Trophoblast cell (in vitro differentiated cells and primary cell): ENCODE data around the gene METRNL.

Experiments
- DNase-seq, 2 donors: peaks; one replicate each; pipeline ENCODE4 v3.0.0-alpha.2; 2016
- H2AFZ ChIP-seq: 2 replicates; pipeline ENCODE4 v1.6.1; 2013; ENCODE audit warnings: low read length, moderate library complexity, mild to moderate bottlenecking; ENCODE audit not compliant: insufficient read depth, poor library complexity
- H2AK5ac ChIP-seq: 2 replicates; pipeline ENCODE4 v1.6.1; 2013; ENCODE audit warnings: mild to moderate bottlenecking, low read length
- H2BK120ac ChIP-seq: 2 replicates; pipeline ENCODE4 v1.6.1; 2013; ENCODE audit warnings: low read length, mild to moderate bottlenecking, moderate library complexity; ENCODE audit not compliant: insufficient read depth, poor library complexity
- H2BK12ac ChIP-seq: 2 replicates; pipeline ENCODE4 v1.6.1; 2013; ENCODE audit warnings: mild to moderate bottlenecking, low read length, moderate library complexity
- H2BK5ac ChIP-seq: 2 replicates; pipeline ENCODE4 v1.6.1; 2013; ENCODE audit warnings: low read length, low read depth, moderate library complexity, mild to moderate bottlenecking; ENCODE audit not compliant: poor library complexity
- H3K14ac ChIP-seq: 2 replicates; pipeline ENCODE4 v1.6.1; 2013; ENCODE audit warnings: mild to moderate bottlenecking, low read length
- H3K18ac ChIP-seq: 2 replicates; pipeline ENCODE4 v1.6.1; 2013; ENCODE audit warnings: mild to moderate bottlenecking, low read length
- H3K23ac ChIP-seq: 2 replicates; pipeline ENCODE4 v1.6.1; 2013; ENCODE audit warnings: low read length
- H3K27ac ChIP-seq: 2 replicates; pipeline ENCODE4 v1.5.1; 2013; ENCODE audit warnings: low read depth, mild to moderate bottlenecking, inconsistent platforms, low read length, moderate library complexity
- H3K27me3 ChIP-seq: 2 replicates; pipeline ENCODE4 v1.6.1; 2013; ENCODE audit warnings: inconsistent platforms, mild to moderate bottlenecking, low read length, moderate library complexity; ENCODE audit not compliant: insufficient read depth
- H3K36me3 ChIP-seq, 2 experiments: 1 replicate in 1 of 2; 2 replicates in 1 of 2; pipeline ENCODE4 v1.6.1; 2013; ENCODE audit warnings: low read length in 2 of 2, mild to moderate bottlenecking in 2 of 2, moderate library complexity in 1 of 2; ENCODE audit not compliant: insufficient read depth in 2 of 2, control insufficient read depth in 1 of 2
- H3K4ac ChIP-seq: 2 replicates; pipeline ENCODE4 v1.6.1; 2013; ENCODE audit warnings: low read depth, mild to moderate bottlenecking, low read length, moderate library complexity
- H3K4me1 ChIP-seq, 2 experiments: 1 replicate in 1 of 2; 2 replicates in 1 of 2; pipeline ENCODE4 v1.6.1; 2013; ENCODE audit warnings: low read length in 2 of 2, mild to moderate bottlenecking in 2 of 2, moderate library complexity in 1 of 2; ENCODE audit not compliant: insufficient read depth in 2 of 2, control insufficient read depth in 1 of 2
- H3K4me2 ChIP-seq: 2 replicates; pipeline ENCODE4 v1.6.1; 2013; ENCODE audit warnings: inconsistent platforms, mild to moderate bottlenecking, low read length, moderate library complexity
- H3K4me3 ChIP-seq: 2 replicates; pipeline ENCODE4 v1.5.1; 2013; ENCODE audit warnings: mild to moderate bottlenecking, low read depth, low read length, inconsistent platforms
- H3K79me1 ChIP-seq: one replicate; pipeline ENCODE4 v1.6.1; 2013; ENCODE audit warnings: low read length
- H3K79me2 ChIP-seq: 2 replicates; pipeline ENCODE4 v1.6.1; 2013; ENCODE audit warnings: low read length, mild to moderate bottlenecking; ENCODE audit not compliant: control insufficient read depth, insufficient read depth, poor library complexity
- H3K9ac ChIP-seq: 2 replicates; pipeline ENCODE4 v1.6.1; 2013; ENCODE audit warnings: mild to moderate bottlenecking, low read length
- H3K9me3 ChIP-seq: 2 replicates; pipeline ENCODE4 v1.6.1; 2013; ENCODE audit warnings: low read depth, mild to moderate bottlenecking, control low read depth, inconsistent platforms, low read length; ENCODE audit not compliant: insufficient read depth
- H4K12ac ChIP-seq: 2 replicates; pipeline ENCODE4 v1.6.1; 2013; ENCODE audit warnings: low read depth, mild to moderate bottlenecking, low read length, moderate library complexity
- H4K8ac ChIP-seq: 2 replicates; pipeline ENCODE4 v1.6.1; 2013; ENCODE audit warnings: low read depth, mild to moderate bottlenecking, low read length, moderate library complexity
- H4K91ac ChIP-seq: one replicate; pipeline ENCODE4 v1.6.1; 2013; ENCODE audit warnings: low read depth, mild to moderate bottlenecking, low read length, moderate library complexity
- WGBS: extraction: QIAGEN DNeasy Blood & Tissue Kit; methylation state at CpG from one replicate; pipeline ENCODE4 v1.1.7; 2013; ENCODE audit warnings: missing lambda C conversion rate; ENCODE audit not compliant: insufficient read length, insufficient coverage; ENCODE audit errors: extremely low coverage; 5-methylcytosine and 5-hydroxymethylcytosine counted together

The METRNL gene

GRCh38 chr17:83074486-83075223 lies 4.8 kb upstream of the METRNL start:
- Histone ChIP-seq H2BK12ac (no peak overlapping the region), H3K36me3 (no peaks in the 10 kb centered on the region), H3K14ac (no peak overlapping the region), H2AFZ (no peak overlapping the region), H4K8ac (no peak overlapping the region), H3K4me1 (peaks cover 4 to 15% of the 10 kb centered on the region in 2 experiments), H3K9me3 (peaks cover 5% of the 10 kb centered on the region), H3K23ac (no peak overlapping the region), H3K4me3 (peak overlapping the region; percentile 14), H3K4ac (no peak overlapping the region), H2BK5ac (no peak overlapping the region), H3K79me2 (peaks cover 5% of the 10 kb centered on the region), H3K27ac (no peak overlapping the region), H3K79me1 (peaks cover 5% of the 10 kb centered on the region), H2BK120ac (no peak overlapping the region), H4K12ac (no peak overlapping the region), H2AK5ac (no peak overlapping the region), H4K91ac (no peak overlapping the region), H3K18ac (no peak overlapping the region), H3K9ac (no peak overlapping the region), H3K4me2 (no peak overlapping the region), H3K27me3 (peaks cover 10% of the 10 kb centered on the region)
- no CpG with 5 or more reads among the region's 45 CpGs for WGBS
- DNase-seq: no peak

- Histone ChIP-seq H3K23ac (no peak overlapping the region), H3K18ac (no peak overlapping the region), H2AK5ac (no peak overlapping the region), H4K8ac (no peak overlapping the region), H2BK5ac (no peak overlapping the region), H4K91ac (no peak overlapping the region), H3K4me1 (peaks cover 4 to 15% of the 10 kb centered on the region in 2 experiments), H3K14ac (no peak overlapping the region), H3K36me3 (no peaks in the 10 kb centered on the region), H3K4ac (no peak overlapping the region), H3K79me2 (peaks cover 8% of the 10 kb centered on the region), H3K9me3 (peaks cover 5% of the 10 kb centered on the region), H3K9ac (no peak overlapping the region), H2BK120ac (no peak overlapping the region), H3K4me3 (no peak overlapping the region), H3K79me1 (peaks cover 7% of the 10 kb centered on the region), H2BK12ac (no peak overlapping the region), H3K4me2 (no peak overlapping the region), H2AFZ (no peak overlapping the region), H3K27ac (no peak overlapping the region), H4K12ac (no peak overlapping the region), H3K27me3 (peaks cover 10% of the 10 kb centered on the region)
- WGBS: 100% methylated on average over 2 of the region's 21 CpGs
- DNase-seq: no peak
Observed at GRCh38 chr17:83075270-83075880, 4.0 kb upstream of the METRNL start.

GRCh38 chr17:83076938-83077337 lies 2.5 kb upstream of the METRNL start:
- whole genome bisulfite sequencing: no CpG with 5 or more reads among the region's 6 CpGs
- no peak overlapping the region for H3K4ac ChIP-seq

GRCh38 chr17:83077411-83077810 lies 2.0 kb upstream of the METRNL start:
- DNase-seq: no peak
- H3K23ac ChIP-seq: no peak overlapping the region
- no CpG with 5 or more reads among the region's 11 CpGs for WGBS
- H2BK12ac ChIP-seq: no peak overlapping the region
- H3K4me2 ChIP-seq: no peak overlapping the region
- no peak overlapping the region for H3K18ac ChIP-seq
- peaks cover 2 to 6% of the 10 kb centered on the region in 2 experiments for H3K36me3 ChIP-seq
- no peak overlapping the region for H3K9ac ChIP-seq
- no peak overlapping the region for H2AK5ac ChIP-seq
- H2BK5ac ChIP-seq: no peak overlapping the region
- H3K4me3 ChIP-seq: no peak overlapping the region
- peaks cover 3% of the 10 kb centered on the region for H3K9me3 ChIP-seq
- no peak overlapping the region for H2AFZ ChIP-seq
- peaks cover 21% of the 10 kb centered on the region for H3K79me2 ChIP-seq
- no peak overlapping the region for H4K91ac ChIP-seq
- no peak overlapping the region for H2BK120ac ChIP-seq
- no peak overlapping the region for H4K8ac ChIP-seq
- H3K79me1 ChIP-seq: peaks cover 19% of the 10 kb centered on the region
- no peak overlapping the region for H3K14ac ChIP-seq
- no peak overlapping the region for H3K4ac ChIP-seq
- no peak overlapping the region for H4K12ac ChIP-seq
- H3K27me3 ChIP-seq: peaks cover 10% of the 10 kb centered on the region
- peaks cover 16 to 28% of the 10 kb centered on the region in 2 experiments for H3K4me1 ChIP-seq
- H3K27ac ChIP-seq: no peak overlapping the region

More at GRCh38 chr17:83076938-83077337, 2.5 kb upstream of the METRNL start:
- no peak overlapping the region for H2BK12ac ChIP-seq
- H2AFZ ChIP-seq: no peak overlapping the region
- peaks cover 3% of the 10 kb centered on the region for H3K9me3 ChIP-seq
- no peak overlapping the region for H3K4me3 ChIP-seq
- H2BK5ac ChIP-seq: no peak overlapping the region
- H3K14ac ChIP-seq: no peak overlapping the region
- no peak overlapping the region for H3K27ac ChIP-seq
- peaks cover 12 to 23% of the 10 kb centered on the region in 2 experiments for H3K4me1 ChIP-seq
- no peak overlapping the region for H2AK5ac ChIP-seq
- peaks cover 10% of the 10 kb centered on the region for H3K27me3 ChIP-seq
- H4K91ac ChIP-seq: no peak overlapping the region
- no peak overlapping the region for H2BK120ac ChIP-seq
- peaks cover 20% of the 10 kb centered on the region for H3K79me2 ChIP-seq
- H4K12ac ChIP-seq: no peak overlapping the region
- H3K18ac ChIP-seq: no peak overlapping the region
- DNase-seq: no peak
- H3K36me3 ChIP-seq: peaks cover 2 to 4% of the 10 kb centered on the region in 2 experiments
- no peak overlapping the region for H3K23ac ChIP-seq
- no peak overlapping the region for H3K9ac ChIP-seq
- H3K4me2 ChIP-seq: no peak overlapping the region
- peaks cover 19% of the 10 kb centered on the region for H3K79me1 ChIP-seq
- no peak overlapping the region for H4K8ac ChIP-seq
